ENCODE measurements around the gene NXNL2. TPM values are rescaled to one million over a fixed set of nuclear protein-coding genes. Genes with fewer than 3 reads are reported as not detected.

NXNL2 gene
- total RNA-seq, 1 experiment from 2014 or later = 2.2 TPM

DNA sequence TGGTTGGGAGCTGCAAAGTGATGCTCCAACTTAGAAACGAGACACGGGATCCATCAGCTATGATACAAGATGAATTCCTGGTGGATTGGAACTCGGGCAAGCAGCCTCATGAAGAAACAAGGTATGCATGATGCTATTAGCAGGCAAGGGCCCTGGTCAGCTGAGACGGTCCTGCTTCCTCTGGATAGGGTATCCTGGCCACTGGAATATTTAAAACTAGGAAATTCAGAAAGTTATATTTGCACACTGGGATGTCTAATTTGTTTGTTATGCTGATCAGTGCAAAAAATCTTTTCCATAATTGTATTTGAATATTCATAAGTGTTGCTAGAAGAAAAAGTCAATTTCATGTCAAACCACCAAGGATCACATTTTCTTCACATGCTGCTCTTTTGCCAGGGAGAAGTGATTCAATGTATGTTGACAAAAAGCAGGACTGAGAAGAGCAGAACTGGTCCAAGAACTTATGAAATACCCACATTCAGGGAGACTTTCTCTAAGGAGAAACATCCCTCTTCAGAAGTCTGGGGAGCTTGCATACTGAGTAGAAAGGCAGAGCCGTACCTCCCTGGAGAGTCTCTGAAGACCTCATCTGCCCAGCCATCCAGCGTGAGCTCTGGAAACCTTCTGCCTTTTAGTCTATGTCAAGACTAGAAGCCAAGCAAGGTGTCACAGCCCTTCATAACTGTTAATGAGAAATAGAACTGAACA lies 6.7 kb upstream of the NXNL2 start:
- H3K27me3 Mint-ChIP-seq (ENCODE audit: low read depth) = peaks cover 10% of the 10 kb centered on the region

DNA sequence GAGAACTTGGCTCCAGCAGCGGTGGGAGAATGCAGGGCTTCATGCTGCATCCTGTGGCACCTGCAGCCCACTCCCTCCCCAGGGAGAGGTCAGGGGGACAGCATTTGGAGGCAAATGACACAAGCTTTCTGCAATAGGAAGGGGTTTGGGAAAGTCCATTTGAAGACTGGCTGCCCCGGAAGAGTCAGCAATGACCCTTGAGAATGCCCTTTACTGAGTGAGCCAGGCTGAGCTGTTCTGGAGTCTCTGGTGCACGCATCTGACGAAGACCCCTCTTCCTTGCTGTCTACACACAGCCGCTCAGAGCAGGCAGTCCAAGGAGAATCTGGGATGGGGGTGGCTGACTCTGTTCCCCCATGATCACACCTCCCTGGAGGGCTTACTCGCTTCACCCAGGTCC lies 5.5 kb upstream of the NXNL2 start:
- Mint-ChIP-seq H3K27ac (no peak overlapping the region), H3K4me3 (no peak overlapping the region), H3K9me3 (no peaks in the 10 kb centered on the region), H3K36me3 (no peaks in the 10 kb centered on the region), H3K27me3 (ENCODE audit: low read depth) (peaks cover 15% of the 10 kb centered on the region), H3K4me1 (peaks cover 46% of the 10 kb centered on the region)
- DNase-seq (ENCODE audit: low spot score) = no peak
- no peak for ATAC-seq
- ChIA-PET POLR2A (no interaction called here), CTCF (no interaction called here)
- TF ChIP-seq, protein P1, sequence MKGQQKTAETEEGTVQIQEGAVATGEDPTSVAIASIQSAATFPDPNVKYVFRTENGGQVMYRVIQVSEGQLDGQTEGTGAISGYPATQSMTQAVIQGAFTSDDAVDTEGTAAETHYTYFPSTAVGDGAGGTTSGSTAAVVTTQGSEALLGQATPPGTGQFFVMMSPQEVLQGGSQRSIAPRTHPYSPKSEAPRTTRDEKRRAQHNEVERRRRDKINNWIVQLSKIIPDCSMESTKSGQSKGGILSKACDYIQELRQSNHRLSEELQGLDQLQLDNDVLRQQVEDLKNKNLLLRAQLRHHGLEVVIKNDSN (CRISPR knock-in tag; IDR thresholded peaks at IDR 0.05) = no peak
- TF ChIP-seq JUN (CRISPR knock-in tag; IDR thresholded peaks at IDR 0.05) (no peak), ZNF423 (CRISPR knock-in tag; IDR thresholded peaks at IDR 0.05) (no peak), ZNF219 (CRISPR knock-in tag; IDR thresholded peaks at IDR 0.05; ENCODE audit: borderline replicate concordance) (no peak), NFYB (CRISPR knock-in tag; conservative IDR thresholded peaks at IDR 0.05; ENCODE audit: low read depth) (no peak)
- TF ChIP-seq, protein P2, sequence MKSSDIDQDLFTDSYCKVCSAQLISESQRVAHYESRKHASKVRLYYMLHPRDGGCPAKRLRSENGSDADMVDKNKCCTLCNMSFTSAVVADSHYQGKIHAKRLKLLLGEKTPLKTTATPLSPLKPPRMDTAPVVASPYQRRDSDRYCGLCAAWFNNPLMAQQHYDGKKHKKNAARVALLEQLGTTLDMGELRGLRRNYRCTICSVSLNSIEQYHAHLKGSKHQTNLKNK (CRISPR knock-in tag; IDR thresholded peaks at IDR 0.05) = no peak
- TF ChIP-seq, protein P3, sequence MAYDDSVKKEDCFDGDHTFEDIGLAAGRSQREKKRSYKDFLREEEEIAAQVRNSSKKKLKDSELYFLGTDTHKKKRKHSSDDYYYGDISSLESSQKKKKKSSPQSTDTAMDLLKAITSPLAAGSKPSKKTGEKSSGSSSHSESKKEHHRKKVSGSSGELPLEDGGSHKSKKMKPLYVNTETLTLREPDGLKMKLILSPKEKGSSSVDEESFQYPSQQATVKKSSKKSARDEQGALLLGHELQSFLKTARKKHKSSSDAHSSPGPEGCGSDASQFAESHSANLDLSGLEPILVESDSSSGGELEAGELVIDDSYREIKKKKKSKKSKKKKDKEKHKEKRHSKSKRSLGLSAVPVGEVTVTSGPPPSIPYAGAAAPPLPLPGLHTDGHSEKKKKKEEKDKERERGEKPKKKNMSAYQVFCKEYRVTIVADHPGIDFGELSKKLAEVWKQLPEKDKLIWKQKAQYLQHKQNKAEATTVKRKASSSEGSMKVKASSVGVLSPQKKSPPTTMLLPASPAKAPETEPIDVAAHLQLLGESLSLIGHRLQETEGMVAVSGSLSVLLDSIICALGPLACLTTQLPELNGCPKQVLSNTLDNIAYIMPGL (CRISPR knock-in tag; IDR thresholded peaks at IDR 0.05) = no peak
- TF ChIP-seq, protein P4, sequence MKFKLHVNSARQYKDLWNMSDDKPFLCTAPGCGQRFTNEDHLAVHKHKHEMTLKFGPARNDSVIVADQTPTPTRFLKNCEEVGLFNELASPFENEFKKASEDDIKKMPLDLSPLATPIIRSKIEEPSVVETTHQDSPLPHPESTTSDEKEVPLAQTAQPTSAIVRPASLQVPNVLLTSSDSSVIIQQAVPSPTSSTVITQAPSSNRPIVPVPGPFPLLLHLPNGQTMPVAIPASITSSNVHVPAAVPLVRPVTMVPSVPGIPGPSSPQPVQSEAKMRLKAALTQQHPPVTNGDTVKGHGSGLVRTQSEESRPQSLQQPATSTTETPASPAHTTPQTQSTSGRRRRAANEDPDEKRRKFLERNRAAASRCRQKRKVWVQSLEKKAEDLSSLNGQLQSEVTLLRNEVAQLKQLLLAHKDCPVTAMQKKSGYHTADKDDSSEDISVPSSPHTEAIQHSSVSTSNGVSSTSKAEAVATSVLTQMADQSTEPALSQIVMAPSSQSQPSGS (CRISPR knock-in tag; IDR thresholded peaks at IDR 0.05; ENCODE audit: borderline replicate concordance, low read depth) = no peak
- TF ChIP-seq, protein P5, sequence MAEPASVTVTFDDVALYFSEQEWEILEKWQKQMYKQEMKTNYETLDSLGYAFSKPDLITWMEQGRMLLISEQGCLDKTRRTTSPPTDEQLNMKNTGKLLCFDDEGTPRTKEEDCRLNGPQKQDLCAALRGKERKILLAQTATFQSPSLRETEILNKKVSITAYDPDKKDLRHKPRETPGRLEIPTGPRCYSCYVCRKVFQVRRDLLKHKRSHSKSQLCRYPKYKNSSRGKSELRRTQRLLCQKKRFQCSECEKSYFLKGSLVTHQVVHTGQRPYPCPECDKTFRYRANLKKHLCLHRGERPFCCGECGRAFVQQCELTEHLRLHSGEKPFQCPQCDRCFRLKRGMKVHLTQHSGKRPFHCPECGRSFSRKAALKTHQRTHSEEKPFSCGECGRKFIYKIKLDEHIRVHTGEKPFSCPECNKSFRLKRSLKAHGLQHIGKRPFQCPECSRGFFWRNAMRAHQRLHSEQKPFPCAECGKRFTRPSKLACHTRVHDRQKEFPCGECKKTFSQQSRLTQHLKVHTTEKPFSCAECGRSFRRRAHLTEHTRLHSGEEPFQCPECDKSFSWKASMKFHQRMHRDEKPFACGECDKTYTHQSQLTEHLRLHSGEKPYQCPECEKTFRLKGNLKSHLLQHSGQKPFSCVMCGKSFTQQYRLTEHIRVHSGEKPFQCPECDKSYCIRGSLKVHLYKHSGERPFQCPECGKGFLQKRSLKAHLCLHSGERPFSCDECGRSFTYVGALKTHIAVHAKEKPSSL (CRISPR knock-in tag; conservative IDR thresholded peaks at IDR 0.05) = no peak
- TF ChIP-seq, protein P6, sequence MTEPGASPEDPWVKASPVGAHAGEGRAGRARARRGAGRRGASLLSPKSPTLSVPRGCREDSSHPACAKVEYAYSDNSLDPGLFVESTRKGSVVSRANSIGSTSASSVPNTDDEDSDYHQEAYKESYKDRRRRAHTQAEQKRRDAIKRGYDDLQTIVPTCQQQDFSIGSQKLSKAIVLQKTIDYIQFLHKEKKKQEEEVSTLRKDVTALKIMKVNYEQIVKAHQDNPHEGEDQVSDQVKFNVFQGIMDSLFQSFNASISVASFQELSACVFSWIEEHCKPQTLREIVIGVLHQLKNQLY (CRISPR knock-in tag; IDR thresholded peaks at IDR 0.05) = no peak

More for the DNA sequence above, 6.7 kb upstream of the NXNL2 start:
- no peak for DNase-seq (ENCODE audit: low spot score)
- H3K27ac Mint-ChIP-seq = no peak overlapping the region
- H3K4me1 Mint-ChIP-seq = peaks cover 40% of the 10 kb centered on the region
- no peaks in the 10 kb centered on the region for H3K9me3 Mint-ChIP-seq
- no peaks in the 10 kb centered on the region for H3K36me3 Mint-ChIP-seq
- TF ChIP-seq ZNF263 (CRISPR knock-in tag; IDR thresholded peaks at IDR 0.05; ENCODE audit: low read depth) (no peak), MXD4 (CRISPR knock-in tag; IDR thresholded peaks at IDR 0.05; ENCODE audit: borderline replicate concordance) (no peak), JUN (CRISPR knock-in tag; IDR thresholded peaks at IDR 0.05) (no peak), NFYB (CRISPR knock-in tag; conservative IDR thresholded peaks at IDR 0.05; ENCODE audit: low read depth) (no peak)
- TF ChIP-seq, protein P7, sequence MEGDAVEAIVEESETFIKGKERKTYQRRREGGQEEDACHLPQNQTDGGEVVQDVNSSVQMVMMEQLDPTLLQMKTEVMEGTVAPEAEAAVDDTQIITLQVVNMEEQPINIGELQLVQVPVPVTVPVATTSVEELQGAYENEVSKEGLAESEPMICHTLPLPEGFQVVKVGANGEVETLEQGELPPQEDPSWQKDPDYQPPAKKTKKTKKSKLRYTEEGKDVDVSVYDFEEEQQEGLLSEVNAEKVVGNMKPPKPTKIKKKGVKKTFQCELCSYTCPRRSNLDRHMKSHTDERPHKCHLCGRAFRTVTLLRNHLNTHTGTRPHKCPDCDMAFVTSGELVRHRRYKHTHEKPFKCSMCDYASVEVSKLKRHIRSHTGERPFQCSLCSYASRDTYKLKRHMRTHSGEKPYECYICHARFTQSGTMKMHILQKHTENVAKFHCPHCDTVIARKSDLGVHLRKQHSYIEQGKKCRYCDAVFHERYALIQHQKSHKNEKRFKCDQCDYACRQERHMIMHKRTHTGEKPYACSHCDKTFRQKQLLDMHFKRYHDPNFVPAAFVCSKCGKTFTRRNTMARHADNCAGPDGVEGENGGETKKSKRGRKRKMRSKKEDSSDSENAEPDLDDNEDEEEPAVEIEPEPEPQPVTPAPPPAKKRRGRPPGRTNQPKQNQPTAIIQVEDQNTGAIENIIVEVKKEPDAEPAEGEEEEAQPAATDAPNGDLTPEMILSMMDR (IDR thresholded peaks at IDR 0.05) = no peak
- TF ChIP-seq, protein P8, sequence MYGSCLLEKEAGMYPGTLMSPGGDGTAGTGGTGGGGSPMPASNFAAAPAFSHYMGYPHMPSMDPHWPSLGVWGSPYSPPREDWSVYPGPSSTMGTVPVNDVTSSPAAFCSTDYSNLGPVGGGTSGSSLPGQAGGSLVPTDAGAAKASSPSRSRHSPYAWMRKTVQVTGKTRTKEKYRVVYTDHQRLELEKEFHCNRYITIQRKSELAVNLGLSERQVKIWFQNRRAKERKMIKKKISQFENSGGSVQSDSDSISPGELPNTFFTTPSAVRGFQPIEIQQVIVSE (CRISPR knock-in tag; IDR thresholded peaks at IDR 0.05; ENCODE audit: borderline replicate concordance) = no peak
- TF ChIP-seq, protein P9, sequence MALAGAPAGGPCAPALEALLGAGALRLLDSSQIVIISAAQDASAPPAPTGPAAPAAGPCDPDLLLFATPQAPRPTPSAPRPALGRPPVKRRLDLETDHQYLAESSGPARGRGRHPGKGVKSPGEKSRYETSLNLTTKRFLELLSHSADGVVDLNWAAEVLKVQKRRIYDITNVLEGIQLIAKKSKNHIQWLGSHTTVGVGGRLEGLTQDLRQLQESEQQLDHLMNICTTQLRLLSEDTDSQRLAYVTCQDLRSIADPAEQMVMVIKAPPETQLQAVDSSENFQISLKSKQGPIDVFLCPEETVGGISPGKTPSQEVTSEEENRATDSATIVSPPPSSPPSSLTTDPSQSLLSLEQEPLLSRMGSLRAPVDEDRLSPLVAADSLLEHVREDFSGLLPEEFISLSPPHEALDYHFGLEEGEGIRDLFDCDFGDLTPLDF (CRISPR knock-in tag; IDR thresholded peaks at IDR 0.05) = no peak
- TF ChIP-seq, protein P10, sequence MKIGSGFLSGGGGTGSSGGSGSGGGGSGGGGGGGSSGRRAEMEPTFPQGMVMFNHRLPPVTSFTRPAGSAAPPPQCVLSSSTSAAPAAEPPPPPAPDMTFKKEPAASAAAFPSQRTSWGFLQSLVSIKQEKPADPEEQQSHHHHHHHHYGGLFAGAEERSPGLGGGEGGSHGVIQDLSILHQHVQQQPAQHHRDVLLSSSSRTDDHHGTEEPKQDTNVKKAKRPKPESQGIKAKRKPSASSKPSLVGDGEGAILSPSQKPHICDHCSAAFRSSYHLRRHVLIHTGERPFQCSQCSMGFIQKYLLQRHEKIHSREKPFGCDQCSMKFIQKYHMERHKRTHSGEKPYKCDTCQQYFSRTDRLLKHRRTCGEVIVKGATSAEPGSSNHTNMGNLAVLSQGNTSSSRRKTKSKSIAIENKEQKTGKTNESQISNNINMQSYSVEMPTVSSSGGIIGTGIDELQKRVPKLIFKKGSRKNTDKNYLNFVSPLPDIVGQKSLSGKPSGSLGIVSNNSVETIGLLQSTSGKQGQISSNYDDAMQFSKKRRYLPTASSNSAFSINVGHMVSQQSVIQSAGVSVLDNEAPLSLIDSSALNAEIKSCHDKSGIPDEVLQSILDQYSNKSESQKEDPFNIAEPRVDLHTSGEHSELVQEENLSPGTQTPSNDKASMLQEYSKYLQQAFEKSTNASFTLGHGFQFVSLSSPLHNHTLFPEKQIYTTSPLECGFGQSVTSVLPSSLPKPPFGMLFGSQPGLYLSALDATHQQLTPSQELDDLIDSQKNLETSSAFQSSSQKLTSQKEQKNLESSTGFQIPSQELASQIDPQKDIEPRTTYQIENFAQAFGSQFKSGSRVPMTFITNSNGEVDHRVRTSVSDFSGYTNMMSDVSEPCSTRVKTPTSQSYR (CRISPR knock-in tag; IDR thresholded peaks at IDR 0.05) = no peak
- ChIA-PET POLR2A (no interaction called here), CTCF (no interaction called here)
- no peak overlapping the region for H3K4me3 Mint-ChIP-seq
- no peak for ATAC-seq

All from WTC11 (cell line).